CMK (cell line): ENCODE results near the gene MUC20.
"Not testable (repeated sequence)": the region's sequence is repeated elsewhere in the genome, so short reads cannot be mapped to it uniquely, and the experiment has no call there.

Experiments
- DNase-seq: peaks from one replicate; pipeline ENCODE4 v3.0.0-alpha.2; 2010; ENCODE audit warnings: low read depth

MUC20 gene

DNA sequence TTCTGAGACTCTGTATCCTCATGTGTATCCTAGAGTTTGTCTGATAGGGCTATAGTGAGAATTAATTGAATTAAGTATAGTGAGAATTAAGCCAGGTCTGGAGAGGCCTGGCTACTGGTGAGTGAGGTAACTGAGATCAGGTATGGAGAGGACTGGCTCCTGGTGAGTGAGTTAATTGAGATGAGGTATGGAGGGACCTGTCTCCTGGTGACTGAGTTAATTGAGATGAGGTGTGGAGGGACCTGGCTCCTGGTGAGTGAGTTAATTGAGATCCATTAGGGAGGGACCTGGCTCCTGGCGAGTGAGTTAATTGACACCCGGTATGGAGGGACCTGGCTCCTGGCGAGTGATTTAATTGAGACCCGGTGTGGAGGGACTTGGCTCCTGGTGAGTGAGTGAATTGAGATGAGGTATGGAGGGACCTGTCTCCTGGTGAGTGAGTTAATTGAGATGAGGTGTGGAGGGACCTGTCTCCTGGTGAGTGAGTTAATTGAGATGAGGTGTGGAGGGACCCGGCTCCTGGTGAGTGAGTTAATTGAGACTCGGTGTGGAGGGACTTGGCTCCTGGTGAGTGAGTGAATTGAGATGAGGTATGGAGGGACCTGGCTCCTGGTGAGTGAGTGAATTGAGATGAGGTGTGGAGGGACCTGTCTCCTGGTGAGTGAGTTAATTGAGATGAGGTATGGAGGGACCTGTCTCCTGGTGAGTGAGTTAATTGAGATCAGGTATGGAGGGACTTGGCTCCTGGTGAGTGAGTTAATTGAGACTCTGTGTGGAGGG, 10.5 kb upstream of the MUC20 start:
- DNase-seq: not testable (repeated sequence)

DNA sequence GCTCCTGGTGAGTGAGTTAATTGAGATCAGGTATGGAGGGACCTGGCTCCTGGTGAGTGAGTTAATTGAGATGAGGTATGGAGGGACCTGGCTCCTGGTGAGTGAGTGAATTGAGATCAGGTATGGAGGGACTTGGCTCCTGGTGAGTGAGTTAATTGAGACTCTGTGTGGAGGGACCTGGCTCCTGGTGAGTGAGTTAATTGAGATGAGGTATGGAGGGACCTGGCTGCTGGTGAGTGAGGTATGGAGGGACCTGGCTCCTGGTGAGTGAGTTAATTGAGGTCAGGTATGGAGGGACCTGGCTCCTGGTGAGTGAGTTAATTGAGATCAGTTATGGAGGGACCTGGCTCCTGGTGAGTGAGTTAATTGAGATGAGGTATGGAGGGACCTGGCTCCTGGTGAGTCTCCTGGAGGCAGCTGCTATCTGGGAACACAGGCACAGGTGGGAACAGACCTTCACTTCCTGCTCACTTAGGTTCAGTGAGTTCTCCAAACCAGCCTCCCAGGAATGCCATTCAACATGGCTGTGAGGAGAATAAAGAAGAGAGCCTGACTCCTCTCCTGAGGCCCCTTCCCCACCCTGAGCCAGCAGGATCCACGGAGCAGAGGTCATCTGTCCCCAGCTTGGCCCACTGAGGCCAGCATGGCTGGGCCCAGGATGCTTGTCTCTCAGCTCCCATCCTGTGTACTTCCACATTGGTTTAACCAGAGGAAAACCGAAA, 9.5 kb upstream of the MUC20 start:
- DNase-seq: not testable (repeated sequence)

DNA sequence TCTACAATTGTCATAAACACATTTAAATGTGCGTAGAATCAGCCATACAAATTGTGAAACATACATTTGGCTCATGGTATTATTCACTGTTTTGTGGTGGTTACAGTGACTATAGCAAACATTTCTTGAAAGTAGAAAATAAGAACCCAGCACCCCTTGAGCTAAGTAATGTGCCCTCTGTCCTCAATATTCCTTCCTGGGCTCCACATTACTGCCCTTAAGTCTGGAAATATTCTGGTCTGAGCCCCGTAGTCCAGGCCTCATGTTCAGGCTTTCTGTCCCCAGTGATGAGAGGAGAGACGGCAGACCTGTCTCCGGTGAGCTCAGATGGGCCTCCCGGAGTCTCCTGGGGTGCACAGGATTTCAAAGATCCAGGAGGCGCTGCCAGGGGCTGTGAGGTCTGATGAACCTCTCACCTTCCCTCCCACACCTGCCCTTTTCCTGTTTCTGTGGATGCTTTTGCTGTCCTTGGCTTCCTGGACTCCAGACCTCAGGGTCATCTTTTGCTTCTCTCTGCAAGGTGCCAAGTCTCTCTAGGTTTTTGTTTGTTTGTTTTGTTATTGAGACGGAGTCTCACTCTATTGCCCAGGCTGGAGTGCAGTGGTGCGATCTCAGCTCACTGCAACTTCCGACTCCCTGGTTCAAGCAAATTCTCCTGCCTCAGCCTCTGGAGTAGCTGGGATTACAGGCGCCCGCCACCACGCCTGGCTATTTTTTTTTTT, 8.8 kb upstream of the MUC20 start:
- DNase-seq: no peak

- not testable (repeated sequence) for DNase-seq
Measured at GRCh38 chr3:195712535-195712910, 8.3 kb upstream of the MUC20 start.

GRCh38 chr3:195713150-195713549, 7.6 kb upstream of the MUC20 start:
- not testable (repeated sequence) for DNase-seq

- DNase-seq: no peak
Measured at GRCh38 chr3:195714380-195715011, 6.3 kb upstream of the MUC20 start.

- peak; percentile 21 for DNase-seq
Measured at GRCh38 chr3:195715134-195715533, 5.6 kb upstream of the MUC20 start.

DNA sequence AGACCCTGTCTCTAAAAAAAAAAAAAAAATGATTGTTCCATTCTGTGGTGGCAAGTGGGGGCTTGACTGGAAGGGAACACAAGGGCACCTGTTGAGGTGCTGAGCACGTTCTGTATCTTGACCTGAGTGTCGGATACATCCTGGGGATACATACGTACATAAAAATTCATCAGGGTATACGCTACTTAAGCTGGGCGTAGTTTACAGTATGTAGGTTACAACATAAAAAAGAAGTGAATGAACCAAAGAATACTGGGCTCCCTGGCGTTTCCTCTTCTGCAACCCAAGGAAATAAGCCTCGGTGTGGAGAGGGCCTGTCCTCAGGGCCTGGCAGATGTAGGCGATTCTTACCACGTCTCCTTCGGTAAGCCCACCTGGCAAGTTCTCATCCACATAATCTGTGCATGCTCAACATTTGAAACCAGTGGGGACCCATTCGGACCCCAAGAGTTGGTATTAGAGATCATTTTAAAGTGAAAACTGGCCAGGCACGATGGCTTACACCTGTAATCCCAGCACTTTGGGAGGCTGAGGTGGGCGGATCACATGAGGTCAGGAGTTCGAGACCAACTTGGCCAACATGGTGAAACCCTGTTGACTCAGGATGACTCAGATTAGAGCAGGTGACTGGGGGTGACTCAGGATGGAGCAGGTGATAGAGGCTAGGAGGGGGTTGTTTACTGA, 5.1 kb upstream of the MUC20 start:
- no peak for DNase-seq

DNA sequence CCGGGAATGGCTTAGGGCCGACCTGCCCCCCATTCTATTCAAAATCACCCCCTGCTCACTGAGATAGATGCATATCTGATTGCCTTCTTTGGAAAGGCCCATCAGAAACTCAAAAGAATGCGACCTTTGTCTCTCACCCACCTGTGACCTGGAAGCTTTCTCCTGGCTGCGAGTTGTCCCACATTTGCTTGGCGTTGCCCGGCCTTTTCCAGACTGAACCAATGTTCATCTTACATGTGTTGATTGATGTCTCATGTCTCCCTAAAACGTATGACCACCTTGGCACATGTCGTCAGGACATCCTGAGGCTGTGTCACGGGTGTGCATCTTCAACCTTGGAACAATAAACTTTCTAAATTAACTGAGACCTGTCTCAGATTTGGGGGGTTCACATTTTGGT, 3.4 kb upstream of the MUC20 start:
- no peak for DNase-seq

- no peak for DNase-seq
Measured at GRCh38 chr3:195717852-195718476, 2.8 kb upstream of the MUC20 start.

- no peak for DNase-seq
Measured at GRCh38 chr3:195718477-195718984, 2.2 kb upstream of the MUC20 start.

GRCh38 chr3:195719514-195720254, 1.1 kb upstream of the MUC20 start:
- not testable (repeated sequence) for DNase-seq

DNA sequence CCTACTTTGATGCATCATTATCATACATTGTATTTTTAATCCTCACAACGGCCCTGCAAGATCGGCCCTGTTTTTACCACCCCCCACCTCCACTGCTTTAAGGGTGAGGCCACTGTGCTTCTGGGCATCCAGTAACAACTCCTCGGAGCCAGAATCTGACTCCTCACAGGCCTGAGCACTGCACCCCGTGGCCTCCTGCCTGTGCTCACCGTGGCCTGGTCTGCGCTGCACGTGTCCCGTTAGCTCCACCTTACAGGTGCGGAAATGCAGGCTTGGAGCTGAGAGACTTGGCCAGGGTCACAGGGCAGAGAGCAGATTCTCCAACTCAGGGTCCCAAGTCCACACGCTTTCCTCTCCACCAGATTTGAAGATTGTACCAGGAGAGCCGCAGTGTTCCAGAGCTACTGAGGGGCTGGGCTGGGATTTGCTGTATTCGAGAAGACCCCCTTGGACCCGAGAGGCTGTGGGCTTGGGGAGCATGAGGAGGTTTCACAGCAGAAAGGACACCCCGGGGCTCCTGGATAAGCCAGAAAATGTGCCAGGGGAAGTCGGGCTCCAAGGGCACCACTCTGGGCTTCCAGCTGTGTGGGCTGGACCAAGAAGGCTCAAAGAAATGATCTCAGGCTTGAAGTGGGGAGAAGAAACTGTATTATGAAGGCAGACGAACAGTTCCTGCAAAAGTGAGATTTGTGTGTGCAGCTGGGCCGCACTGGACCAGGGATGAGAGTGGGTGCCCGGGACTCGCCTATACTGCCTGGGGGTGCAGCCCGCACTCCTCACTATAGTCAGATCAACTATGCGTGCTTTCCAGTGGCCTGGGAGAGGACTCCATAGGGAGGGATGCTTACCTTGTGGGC, 1.6 kb downstream of the MUC20 start:
- DNase-seq: not testable (repeated sequence)

- not testable (repeated sequence) for DNase-seq
Measured at GRCh38 chr3:195722996-195723345, 2.2 kb downstream of the MUC20 start.

GRCh38 chr3:195724363-195724762, 3.6 kb downstream of the MUC20 start:
- DNase-seq: not testable (repeated sequence)

DNA sequence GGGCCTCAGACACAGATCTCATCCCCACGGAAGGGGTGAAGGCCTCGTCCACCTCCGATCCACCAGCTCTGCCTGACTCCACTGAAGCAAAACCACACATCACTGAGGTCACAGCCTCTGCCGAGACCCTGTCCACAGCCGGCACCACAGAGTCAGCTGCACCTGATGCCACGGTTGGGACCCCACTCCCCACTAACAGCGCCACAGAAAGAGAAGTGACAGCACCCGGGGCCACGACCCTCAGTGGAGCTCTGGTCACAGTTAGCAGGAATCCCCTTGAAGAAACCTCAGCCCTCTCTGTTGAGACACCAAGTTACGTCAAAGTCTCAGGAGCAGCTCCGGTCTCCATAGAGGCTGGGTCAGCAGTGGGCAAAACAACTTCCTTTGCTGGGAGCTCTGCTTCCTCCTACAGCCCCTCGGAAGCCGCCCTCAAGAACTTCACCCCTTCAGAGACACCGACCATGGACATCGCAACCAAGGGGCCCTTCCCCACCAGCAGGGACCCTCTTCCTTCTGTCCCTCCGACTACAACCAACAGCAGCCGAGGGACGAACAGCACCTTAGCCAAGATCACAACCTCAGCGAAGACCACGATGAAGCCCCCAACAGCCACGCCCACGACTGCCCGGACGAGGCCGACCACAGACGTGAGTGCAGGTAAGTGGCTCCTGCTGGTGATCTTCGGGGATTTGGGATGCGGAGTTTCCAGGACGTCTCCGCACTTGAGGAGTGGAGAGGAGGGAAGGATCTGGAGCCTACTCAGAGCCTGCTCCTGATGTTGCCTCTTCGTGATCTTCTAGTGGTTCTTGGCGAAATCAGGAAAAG, 5.3 kb downstream of the MUC20 start:
- DNase-seq: not testable (repeated sequence)

- DNase-seq: no peak
Measured at GRCh38 chr3:195727606-195728195, 6.9 kb downstream of the MUC20 start.

DNA sequence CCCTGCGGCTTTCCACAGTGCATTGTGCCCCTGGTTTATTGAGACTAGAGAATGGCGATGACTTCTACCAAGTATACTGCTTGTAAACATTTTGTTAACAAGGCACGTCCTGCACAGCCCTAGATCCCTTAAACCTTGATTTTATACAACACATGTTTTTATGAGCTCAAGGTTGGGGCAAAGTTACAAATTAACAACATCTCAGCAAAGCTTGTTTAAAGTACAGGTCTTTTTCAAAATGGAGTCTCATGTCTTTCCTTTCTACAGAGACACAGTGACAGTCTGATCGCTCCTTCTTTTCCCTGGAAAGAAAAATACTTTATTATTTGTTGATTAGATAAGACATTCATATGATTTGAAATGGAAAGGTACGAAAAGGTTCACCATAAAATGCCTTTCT, 8.0 kb downstream of the MUC20 start:
- DNase-seq: not testable (repeated sequence)
